Measurements from ENCODE around the gene PCDHB12.
"Not testable (repeated sequence)": the region's sequence is repeated elsewhere in the genome, so short reads cannot be mapped to it uniquely, and the experiment has no call there.

Gene PCDHB12

GRCh38 chr5:141214583-141214982 is 6.1 kb downstream of the PCDHB12 start:
- H3K36me3 ChIP-seq (ENCODE audit: control insufficient read depth, insufficient read depth, low read length); H3K9ac ChIP-seq (ENCODE audit: low read depth, low read length); H3K27me3 ChIP-seq (ENCODE audit: control insufficient read depth, insufficient read depth, low read length); H3K4me1 ChIP-seq (ENCODE audit: control insufficient read depth, insufficient read depth, low read length); H3K9me3 ChIP-seq (ENCODE audit: control insufficient read depth, insufficient read depth, low read length); H3K4me3 ChIP-seq (ENCODE audit: low read depth, low read length): not testable (repeated sequence)

- H3K4me1 ChIP-seq (ENCODE audit: control insufficient read depth, insufficient read depth, low read length); H3K9me3 ChIP-seq (ENCODE audit: control insufficient read depth, insufficient read depth, low read length); H3K9ac ChIP-seq (ENCODE audit: low read depth, low read length); H3K4me3 ChIP-seq (ENCODE audit: low read depth, low read length); H3K36me3 ChIP-seq (ENCODE audit: control insufficient read depth, insufficient read depth, low read length); H3K27me3 ChIP-seq (ENCODE audit: control insufficient read depth, insufficient read depth, low read length): not testable (repeated sequence)
These were observed 7.0 kb downstream of the PCDHB12 start for GRCh38 chr5:141215504-141215903.

- H3K4me3 ChIP-seq (ENCODE audit: low read depth, low read length); H3K4me1 ChIP-seq (ENCODE audit: control insufficient read depth, insufficient read depth, low read length); H3K36me3 ChIP-seq (ENCODE audit: control insufficient read depth, insufficient read depth, low read length); H3K9ac ChIP-seq (ENCODE audit: low read depth, low read length); H3K9me3 ChIP-seq (ENCODE audit: control insufficient read depth, insufficient read depth, low read length); H3K27me3 ChIP-seq (ENCODE audit: control insufficient read depth, insufficient read depth, low read length): not testable (repeated sequence)
These were observed 7.5 kb downstream of the PCDHB12 start for GRCh38 chr5:141216035-141216434.

GRCh38 chr5:141223112-141223783 is 14.7 kb downstream of the PCDHB12 start, which contains the start of gene PCDHB14:
Gene PCDHB14 (plus strand): TSS chr5:141223343. CDS start chr5:141223506, 163 bp downstream.
- Histone ChIP-seq H3K4me1 (ENCODE audit: control insufficient read depth, insufficient read depth, low read length) (no peaks in the 10 kb centered on the region), H3K4me3 (ENCODE audit: low read depth, low read length) (no peak within 1 kb of the TSS), H3K36me3 (ENCODE audit: control insufficient read depth, insufficient read depth, low read length) (no peaks in the 10 kb centered on the region), H3K9ac (ENCODE audit: low read depth, low read length) (no peak within 1 kb of the TSS), H3K9me3 (ENCODE audit: control insufficient read depth, insufficient read depth, low read length) (no peaks in the 10 kb centered on the region), H3K27me3 (ENCODE audit: control insufficient read depth, insufficient read depth, low read length) (no peaks in the 10 kb centered on the region)

GRCh38 chr5:141224844-141225243 is 16.3 kb downstream of the PCDHB12 start:
- H3K36me3 ChIP-seq (ENCODE audit: control insufficient read depth, insufficient read depth, low read length); H3K4me1 ChIP-seq (ENCODE audit: control insufficient read depth, insufficient read depth, low read length); H3K4me3 ChIP-seq (ENCODE audit: low read depth, low read length); H3K9me3 ChIP-seq (ENCODE audit: control insufficient read depth, insufficient read depth, low read length); H3K9ac ChIP-seq (ENCODE audit: low read depth, low read length); H3K27me3 ChIP-seq (ENCODE audit: control insufficient read depth, insufficient read depth, low read length): not testable (repeated sequence)

GRCh38 chr5:141225421-141225820 is 16.9 kb downstream of the PCDHB12 start:
- not testable (repeated sequence) for H3K27me3 ChIP-seq (ENCODE audit: control insufficient read depth, insufficient read depth, low read length); H3K4me3 ChIP-seq (ENCODE audit: low read depth, low read length); H3K9ac ChIP-seq (ENCODE audit: low read depth, low read length); H3K36me3 ChIP-seq (ENCODE audit: control insufficient read depth, insufficient read depth, low read length); H3K9me3 ChIP-seq (ENCODE audit: control insufficient read depth, insufficient read depth, low read length); H3K4me1 ChIP-seq (ENCODE audit: control insufficient read depth, insufficient read depth, low read length)

- Histone ChIP-seq H3K9ac (ENCODE audit: low read depth, low read length) (no peak overlapping the region), H3K9me3 (ENCODE audit: control insufficient read depth, insufficient read depth, low read length) (peaks cover 6% of the 10 kb centered on the region), H3K27me3 (ENCODE audit: control insufficient read depth, insufficient read depth, low read length) (no peaks in the 10 kb centered on the region), H3K4me1 (ENCODE audit: control insufficient read depth, insufficient read depth, low read length) (no peaks in the 10 kb centered on the region), H3K4me3 (ENCODE audit: low read depth, low read length) (no peak overlapping the region), H3K36me3 (ENCODE audit: control insufficient read depth, insufficient read depth, low read length) (peaks cover 2% of the 10 kb centered on the region)
These were observed 25.7 kb downstream of the PCDHB12 start for GRCh38 chr5:141234109-141234667.

- H3K9ac ChIP-seq (ENCODE audit: low read depth, low read length); H3K9me3 ChIP-seq (ENCODE audit: control insufficient read depth, insufficient read depth, low read length); H3K4me3 ChIP-seq (ENCODE audit: low read depth, low read length); H3K36me3 ChIP-seq (ENCODE audit: control insufficient read depth, insufficient read depth, low read length); H3K27me3 ChIP-seq (ENCODE audit: control insufficient read depth, insufficient read depth, low read length); H3K4me1 ChIP-seq (ENCODE audit: control insufficient read depth, insufficient read depth, low read length): not testable (repeated sequence)
These were observed 27.4 kb downstream of the PCDHB12 start for GRCh38 chr5:141235922-141236321.

GRCh38 chr5:141236516-141237313 is 28.2 kb downstream of the PCDHB12 start:
- peaks cover 10% of the 10 kb centered on the region for H3K9me3 ChIP-seq (ENCODE audit: control insufficient read depth, insufficient read depth, low read length)
- peaks cover 2% of the 10 kb centered on the region for H3K36me3 ChIP-seq (ENCODE audit: control insufficient read depth, insufficient read depth, low read length)

GRCh38 chr5:141241496-141241895 is 33.0 kb downstream of the PCDHB12 start:
- peaks cover 4% of the 10 kb centered on the region for H3K9me3 ChIP-seq (ENCODE audit: control insufficient read depth, insufficient read depth, low read length)
- no peak overlapping the region for H3K9ac ChIP-seq (ENCODE audit: low read depth, low read length)
- no peaks in the 10 kb centered on the region for H3K4me1 ChIP-seq (ENCODE audit: control insufficient read depth, insufficient read depth, low read length)
- peaks cover 2% of the 10 kb centered on the region for H3K36me3 ChIP-seq (ENCODE audit: control insufficient read depth, insufficient read depth, low read length)
- no peak overlapping the region for H3K4me3 ChIP-seq (ENCODE audit: low read depth, low read length)
- no peaks in the 10 kb centered on the region for H3K27me3 ChIP-seq (ENCODE audit: control insufficient read depth, insufficient read depth, low read length)

More at GRCh38 chr5:141236516-141237313, 28.2 kb downstream of the PCDHB12 start:
- H3K9ac ChIP-seq (ENCODE audit: low read depth, low read length): no peak overlapping the region
- H3K27me3 ChIP-seq (ENCODE audit: control insufficient read depth, insufficient read depth, low read length): no peaks in the 10 kb centered on the region
- no peak overlapping the region for H3K4me3 ChIP-seq (ENCODE audit: low read depth, low read length)
- H3K4me1 ChIP-seq (ENCODE audit: control insufficient read depth, insufficient read depth, low read length): no peaks in the 10 kb centered on the region

- Histone ChIP-seq H3K27me3 (ENCODE audit: control insufficient read depth, insufficient read depth, low read length) (no peaks in the 10 kb centered on the region), H3K4me1 (ENCODE audit: control insufficient read depth, insufficient read depth, low read length) (no peaks in the 10 kb centered on the region), H3K4me3 (ENCODE audit: low read depth, low read length) (peak within 1 kb of the TSS; percentile 48), H3K9ac (ENCODE audit: low read depth, low read length) (peak within 1 kb of the TSS; percentile 49), H3K36me3 (ENCODE audit: control insufficient read depth, insufficient read depth, low read length) (no peaks in the 10 kb centered on the region), H3K9me3 (ENCODE audit: control insufficient read depth, insufficient read depth, low read length) (no peaks in the 10 kb centered on the region)
These were observed 36.8 kb downstream of the PCDHB12 start, which contains the start of gene PCDHB15 for GRCh38 chr5:141245250-141245717. Gene PCDHB15 (plus strand): TSS chr5:141245395. CDS start chr5:141245579, 184 bp downstream.

GRCh38 chr5:141246971-141247370 is 38.5 kb downstream of the PCDHB12 start:
- H3K9ac ChIP-seq (ENCODE audit: low read depth, low read length); H3K27me3 ChIP-seq (ENCODE audit: control insufficient read depth, insufficient read depth, low read length); H3K36me3 ChIP-seq (ENCODE audit: control insufficient read depth, insufficient read depth, low read length); H3K9me3 ChIP-seq (ENCODE audit: control insufficient read depth, insufficient read depth, low read length); H3K4me1 ChIP-seq (ENCODE audit: control insufficient read depth, insufficient read depth, low read length); H3K4me3 ChIP-seq (ENCODE audit: low read depth, low read length): not testable (repeated sequence)
